ENCODE results near the gene CDH4. TPM values are rescaled to one million over a fixed set of nuclear protein-coding genes. Genes with fewer than 3 reads are reported as not detected.

CDH4 gene
- total RNA-seq, 1 donor from 2014 or later: 3.2 TPM

GRCh38 chr20:61623451-61623850, 371.4 kb downstream of the CDH4 start:
- FAIRE-seq (no peak), DNase-seq (ENCODE audit: low read depth) (no peak)
- Mint-ChIP-seq H3K36me3 (ENCODE audit: low read depth, unreplicated experiment) (no peaks in the 10 kb centered on the region), H3K27me3 (ENCODE audit: low read depth, unreplicated experiment) (peaks cover 60% of the 10 kb centered on the region), H3K9me3 (ENCODE audit: unreplicated experiment) (peaks cover 5% of the 10 kb centered on the region), H3K4me1 (ENCODE audit: low read depth, unreplicated experiment) (no peaks in the 10 kb centered on the region), H3K27ac (ENCODE audit: unreplicated experiment) (no peak overlapping the region), H3K4me3 (ENCODE audit: unreplicated experiment) (no peak overlapping the region)
- Histone ChIP-seq H3K36me3 (ENCODE audit: insufficient read depth, low read length) (no peaks in the 10 kb centered on the region), H3K79me2 (ENCODE audit: insufficient read depth, low read length) (no peaks in the 10 kb centered on the region), H2AFZ (ENCODE audit: low read depth, low read length) (no peak overlapping the region), H3K4me1 (ENCODE audit: insufficient read depth, low read length) (no peaks in the 10 kb centered on the region), H3K9ac (ENCODE audit: low read length) (no peak overlapping the region), H3K27ac (ENCODE audit: low read depth, low read length) (no peak overlapping the region), H3K4me2 (ENCODE audit: low read length) (no peak overlapping the region), H4K20me1 (ENCODE audit: insufficient read depth, low read length) (no peaks in the 10 kb centered on the region), H3K4me3 (ENCODE audit: insufficient read depth, low read depth, low read length) (no peak overlapping the region), H3K9me3 (ENCODE audit: insufficient read depth, low read depth, low read length) (no peaks in the 10 kb centered on the region), H3K27me3 (ENCODE audit: insufficient read depth, low read length) (no peaks in the 10 kb centered on the region)
- TF ChIP-seq CTCF (IDR thresholded peaks at IDR 0.05; ENCODE audit: insufficient read depth, low read depth, low read length) (no peak), EZH2 (IDR thresholded peaks at IDR 0.05; ENCODE audit: insufficient read depth, low read length) (no peak)

GRCh38 chr20:61625246-61625645, 373.2 kb downstream of the CDH4 start:
- peaks cover 3% of the 10 kb centered on the region for H3K9me3 Mint-ChIP-seq (ENCODE audit: unreplicated experiment)
- Histone ChIP-seq H3K36me3 (ENCODE audit: insufficient read depth, low read length) (no peaks in the 10 kb centered on the region), H3K27me3 (ENCODE audit: insufficient read depth, low read length) (no peaks in the 10 kb centered on the region), H3K4me2 (ENCODE audit: low read length) (no peak overlapping the region), H3K9ac (ENCODE audit: low read length) (no peak overlapping the region), H3K79me2 (ENCODE audit: insufficient read depth, low read length) (no peaks in the 10 kb centered on the region), H3K9me3 (ENCODE audit: insufficient read depth, low read depth, low read length) (no peaks in the 10 kb centered on the region), H2AFZ (ENCODE audit: low read depth, low read length) (no peak overlapping the region), H3K4me3 (ENCODE audit: insufficient read depth, low read depth, low read length) (no peak overlapping the region), H4K20me1 (ENCODE audit: insufficient read depth, low read length) (no peaks in the 10 kb centered on the region), H3K27ac (ENCODE audit: low read depth, low read length) (no peak overlapping the region), H3K4me1 (ENCODE audit: insufficient read depth, low read length) (no peaks in the 10 kb centered on the region)
- H3K4me1 Mint-ChIP-seq (ENCODE audit: low read depth, unreplicated experiment): no peaks in the 10 kb centered on the region
- no peak overlapping the region for H3K27ac Mint-ChIP-seq (ENCODE audit: unreplicated experiment)
- no peaks in the 10 kb centered on the region for H3K36me3 Mint-ChIP-seq (ENCODE audit: low read depth, unreplicated experiment)
- FAIRE-seq (no peak), DNase-seq (ENCODE audit: low read depth) (no peak)
- H3K27me3 Mint-ChIP-seq (ENCODE audit: low read depth, unreplicated experiment): peaks cover 60% of the 10 kb centered on the region
- no peak overlapping the region for H3K4me3 Mint-ChIP-seq (ENCODE audit: unreplicated experiment)
- TF ChIP-seq EZH2 (IDR thresholded peaks at IDR 0.05; ENCODE audit: insufficient read depth, low read length): no peak
- no peak for TF ChIP-seq CTCF (IDR thresholded peaks at IDR 0.05; ENCODE audit: insufficient read depth, low read depth, low read length)

- Mint-ChIP-seq H3K4me3 (ENCODE audit: unreplicated experiment) (no peak overlapping the region), H3K4me1 (ENCODE audit: low read depth, unreplicated experiment) (no peaks in the 10 kb centered on the region), H3K9me3 (ENCODE audit: unreplicated experiment) (peaks cover 3% of the 10 kb centered on the region), H3K27ac (ENCODE audit: unreplicated experiment) (no peak overlapping the region), H3K27me3 (ENCODE audit: low read depth, unreplicated experiment) (peaks cover 58% of the 10 kb centered on the region), H3K36me3 (ENCODE audit: low read depth, unreplicated experiment) (no peaks in the 10 kb centered on the region)
- H3K27ac ChIP-seq (ENCODE audit: low read depth, low read length): no peak overlapping the region
- H4K20me1 ChIP-seq (ENCODE audit: insufficient read depth, low read length): peaks cover 4% of the 10 kb centered on the region
- TF ChIP-seq CTCF (IDR thresholded peaks at IDR 0.05; ENCODE audit: insufficient read depth, low read depth, low read length): no peak
- TF ChIP-seq EZH2 (IDR thresholded peaks at IDR 0.05; ENCODE audit: insufficient read depth, low read length): no peak
- FAIRE-seq: no peak
- no peak overlapping the region for H3K4me3 ChIP-seq (ENCODE audit: insufficient read depth, low read depth, low read length)
- H2AFZ ChIP-seq (ENCODE audit: low read depth, low read length): no peak overlapping the region
- H3K4me1 ChIP-seq (ENCODE audit: insufficient read depth, low read length): no peaks in the 10 kb centered on the region
- no peaks in the 10 kb centered on the region for H3K79me2 ChIP-seq (ENCODE audit: insufficient read depth, low read length)
- H3K9ac ChIP-seq (ENCODE audit: low read length): no peak overlapping the region
- H3K4me2 ChIP-seq (ENCODE audit: low read length): no peak overlapping the region
- no peak for DNase-seq (ENCODE audit: low read depth)
- H3K9me3 ChIP-seq (ENCODE audit: insufficient read depth, low read depth, low read length): no peaks in the 10 kb centered on the region
- H3K36me3 ChIP-seq (ENCODE audit: insufficient read depth, low read length): no peaks in the 10 kb centered on the region
- no peaks in the 10 kb centered on the region for H3K27me3 ChIP-seq (ENCODE audit: insufficient read depth, low read length)
Observed at GRCh38 chr20:61626412-61626811, 374.4 kb downstream of the CDH4 start.

Measured in astrocyte (in vitro differentiated cells and primary cell).